HepG2 (cell line): ENCODE data around the gene STK24. TPM values are rescaled to one million over a fixed set of nuclear protein-coding genes. Genes with fewer than 3 reads are reported as not detected.
A peak's percentile ranks its signal among the peaks of the same experiment; 100 is the strongest.
"Not testable (repeated sequence)": the region's sequence is repeated elsewhere in the genome, so short reads cannot be mapped to it uniquely, and the experiment has no call there.

Source experiments
- ATAC-seq: fragments of 200-7000 bp; cut with Tn5 transposase; 3 replicates; pipeline ENCODE4 v1.9.1; 2020; ENCODE audit warnings: mild to moderate bottlenecking, moderate library complexity
- BruUV-seq: library from RNA; stranded (reverse); fragments of 400-500 nt; replicated peaks from 2 replicates; lab custom pipeline; 2021; lab: Mats Ljungman, UMichigan
- CTCF ChIA-PET: fragments of 300-600 bp; formaldehyde crosslinking; extraction: SDS; loops from one replicate; lab custom pipeline; 2021; ENCODE audit warnings: low total read pairs, inconsistent platforms, low intra/inter-chr PET ratio; lab: Yijun Ruan, JAX
- POLR2A ChIA-PET: fragments of 350-600 bp; sonication (Branson Sonifier 250); formaldehyde crosslinking; loops from one replicate; lab custom pipeline; 2020; ENCODE audit warnings: antibody characterized with exemption, inconsistent platforms; lab: Yijun Ruan, JAX
- DNase-seq: peaks from one replicate; pipeline ENCODE4 v3.0.0-alpha.2; 2015; ENCODE audit warnings: low spot score
- FAIRE-seq: peaks from 3 replicates; lab custom pipeline; 2011; peaks lifted over from hg19 to GRCh38; lab: Jason Lieb, UNC
- H2AFZ ChIP-seq: one replicate; pipeline ENCODE4 v1.6.1; 2011; ENCODE audit warnings: low read length, inconsistent platforms
- H3K27ac ChIP-seq: fragments of 300-600 bp; 3 replicates; pipeline ENCODE4 v1.8.0; 2011; ENCODE audit warnings: mixed run types, mild to moderate bottlenecking, mixed read lengths, low read length, inconsistent platforms; ENCODE audit not compliant: insufficient read depth; ENCODE audit errors: extremely low read length
- H3K27me3 ChIP-seq, 2 experiments: fragments of 200-600 bp in 1 of 2; 2 replicates in 1 of 2; 3 replicates in 1 of 2; pipeline versions ENCODE4 v1.6.0 to v1.8.0; 2011; ENCODE audit warnings: low read length in 2 of 2, mild to moderate bottlenecking in 2 of 2, moderate library complexity in 2 of 2, inconsistent platforms in 1 of 2; ENCODE audit not compliant: insufficient read depth in 2 of 2, control insufficient read depth in 1 of 2
- H3K36me3 ChIP-seq, 2 experiments: fragments of 200-600 bp in 1 of 2; replicated peaks in 1 of 2; 2 replicates in 1 of 2; 3 replicates in 1 of 2; pipeline versions ENCODE4 v1.5.1 to v1.8.0; 2011; ENCODE audit warnings: low read length in 2 of 2, inconsistent platforms in 1 of 2; ENCODE audit not compliant: insufficient read depth in 2 of 2, control insufficient read depth in 1 of 2
- H3K4me1 ChIP-seq: 2 replicates; pipeline ENCODE4 v1.5.1; 2012; ENCODE audit warnings: low read length, inconsistent platforms; ENCODE audit not compliant: insufficient read depth
- H3K4me2 ChIP-seq: 2 replicates; pipeline ENCODE4 v1.6.0; 2011; ENCODE audit warnings: low read depth, low read length, inconsistent platforms
- H3K4me3 ChIP-seq, 3 experiments: fragments of 200-600 bp in 1 of 3; sonication (generic), shearing (Covaris generic) in 1 of 3; replicated peaks in 1 of 3; 2 replicates each; pipeline ENCODE4 v1.5.1; 2011 to 2016; ENCODE audit warnings: low read length in 3 of 3, inconsistent platforms in 2 of 3, low read depth in 2 of 3, mild to moderate bottlenecking in 2 of 3, control low read depth in 1 of 3, mixed read lengths in 1 of 3; ENCODE audit not compliant: insufficient read depth in 1 of 3
- H3K79me2 ChIP-seq: one replicate; pipeline ENCODE4 v1.6.1; 2011; ENCODE audit warnings: low read length, inconsistent platforms; ENCODE audit not compliant: insufficient read depth
- H3K9ac ChIP-seq: 2 replicates; pipeline ENCODE4 v1.6.0; 2011; ENCODE audit warnings: mild to moderate bottlenecking, low read depth, low read length, inconsistent platforms; ENCODE audit not compliant: insufficient read depth
- H3K9me3 ChIP-seq: 2 replicates; pipeline ENCODE4 v1.5.1; 2012; ENCODE audit warnings: mild to moderate bottlenecking, low read length
- H4K20me1 ChIP-seq: 2 replicates; pipeline ENCODE4 v1.6.0; 2011; ENCODE audit warnings: inconsistent platforms, mild to moderate bottlenecking, low read length, moderate library complexity; ENCODE audit not compliant: insufficient read depth
- ATF4 ChIP-seq, 2 experiments: fragments of 450-650 bp in 1 of 2; sonication (generic) in 1 of 2; formaldehyde crosslinking; IDR thresholded peaks; 2 replicates each; pipeline versions ENCODE4 v1.5.0 to v1.8.0; 2020 to 2022; ENCODE audit warnings: mild to moderate bottlenecking in 1 of 2, missing genetic modification reagents in 1 of 2
- CEBPB ChIP-seq: IDR thresholded peaks from 2 replicates; pipeline ENCODE4 v1.6.1; 2011; ENCODE audit warnings: low read depth, low read length, improper control_type of control experiment, borderline replicate concordance
- FOXC1 ChIP-seq: sonication (generic); formaldehyde crosslinking; IDR thresholded peaks from 2 replicates; pipeline ENCODE4 v1.8.0; 2022; ENCODE audit warnings: mild to moderate bottlenecking, missing genetic modification reagents, borderline replicate concordance
- GABPB1 ChIP-seq: IDR thresholded peaks from 2 replicates; pipeline ENCODE4 v1.6.1; 2016; ENCODE audit warnings: mild to moderate bottlenecking, missing genetic modification reagents, moderate library complexity, missing compliant biosample characterization
- HDAC1 ChIP-seq: sonication (generic); formaldehyde crosslinking; IDR thresholded peaks from 2 replicates; pipeline ENCODE4 v1.5.1; 2020; ENCODE audit warnings: mild to moderate bottlenecking, missing genetic modification reagents
- KDM1A ChIP-seq: IDR thresholded peaks from 2 replicates; pipeline ENCODE4 v1.6.1; 2016; ENCODE audit warnings: missing compliant biosample characterization
- RAD51 ChIP-seq: fragments of 450-650 bp; IDR thresholded peaks from 2 replicates; pipeline ENCODE4 v1.6.1; 2016; ENCODE audit warnings: borderline replicate concordance
- RBAK ChIP-seq: sonication (generic); formaldehyde crosslinking; IDR thresholded peaks from 2 replicates; pipeline ENCODE4 v1.5.1; 2020; ENCODE audit warnings: mild to moderate bottlenecking, missing genetic modification reagents
- ZBTB2 ChIP-seq: sonication (generic); formaldehyde crosslinking; IDR thresholded peaks from 2 replicates; pipeline ENCODE4 v1.8.0; 2022; ENCODE audit warnings: low read depth, missing genetic modification reagents
- ZMYM2 ChIP-seq: sonication (generic); formaldehyde crosslinking; IDR thresholded peaks from 2 replicates; pipeline ENCODE4 v1.8.0; 2022; ENCODE audit warnings: mild to moderate bottlenecking, missing genetic modification reagents
- ZMYM3 ChIP-seq: sonication (generic); formaldehyde crosslinking; IDR thresholded peaks from 2 replicates; pipeline ENCODE4 v1.5.1; 2020; ENCODE audit warnings: mild to moderate bottlenecking, missing genetic modification reagents
- ZNF362 ChIP-seq: sonication (generic); formaldehyde crosslinking; IDR thresholded peaks from 2 replicates; pipeline ENCODE4 v1.4.0; 2020; ENCODE audit warnings: missing genetic modification reagents, mild to moderate bottlenecking, borderline replicate concordance
- ZNF460 ChIP-seq: sonication (generic); formaldehyde crosslinking; IDR thresholded peaks from 2 replicates; pipeline ENCODE4 v1.5.1; 2020; ENCODE audit warnings: missing genetic modification reagents, mild to moderate bottlenecking, borderline replicate concordance
- WGBS: methylation state at CpG from one replicate; pipeline ENCODE4 v1.1.6; 2017; ENCODE audit warnings: low lambda C conversion rate; 5-methylcytosine and 5-hydroxymethylcytosine counted together
- in situ Hi-C: cut with HindIII; loops from 2 replicates; pipeline ENCODE4 v1.10.0; 2017; ENCODE audit warnings: low pct_unique_long_range_greater_than_20kb; ENCODE audit not compliant: extremely low pct_ligation_motif_present
- intact Hi-C: fragments of 100-400 bp; cut with micrococcal nuclease; formaldehyde crosslinking; loops from one replicate; pipeline ENCODE4 v1.10.0; 2022; ENCODE audit not compliant: unreplicated experiment
- polyA plus RNA-seq, 8 experiments: library from polyadenylated mRNA; depleted of rRNA in 3 of 8; stranded (reverse) in 7 of 8; unstranded in 1 of 8; fragments of >200 nt; fragmentation: Illumina TruSeq in 4 of 8; extraction: Trizol in 4 of 8; gene quantifications; 2 replicates each; pipeline versions ENCODE4 v1.2.1 to v1.2.3, GENCODE V29; 2011 to 2016; ENCODE audit warnings: low read depth in 4 of 8, missing spikeins in 1 of 8, mixed read lengths in 1 of 8; ENCODE audit not compliant: insufficient read depth in 1 of 8
- total RNA-seq, 5 experiments: library from RNA; depleted of rRNA; stranded (reverse); fragments of >200 nt; fragmentation: Illumina TruSeq; extraction: Trizol; gene quantifications; 2 replicates each; pipeline ENCODE4 v1.2.3, GENCODE V29; 2016; ENCODE audit warnings: low read depth in 1 of 5
- TF ChIP-seq, protein P1 (sequence below): sonication (generic); formaldehyde crosslinking; IDR thresholded peaks from 2 replicates; pipeline ENCODE4 v1.5.0; 2020; ENCODE audit warnings: mild to moderate bottlenecking, missing genetic modification reagents

Gene STK24
- total and polyA plus RNA-seq, 2 of the 13 experiments (the other 11 are each of a cell fraction or from before 2014, with no cell fraction given) = 51.3 to 73.0 TPM

- TF ChIP-seq ZBTB2 (CRISPR knock-in tag) = no peak
- TF ChIP-seq RAD51 = no peak
- TF ChIP-seq FOXC1 (CRISPR knock-in tag) = no peak
- no peak for TF ChIP-seq RBAK
- TF ChIP-seq, all 625 proteins: peak for 0
Measured at GRCh38 chr13:98619556-98619955, 42.6 kb upstream of the STK24 start (continued).

DNA sequence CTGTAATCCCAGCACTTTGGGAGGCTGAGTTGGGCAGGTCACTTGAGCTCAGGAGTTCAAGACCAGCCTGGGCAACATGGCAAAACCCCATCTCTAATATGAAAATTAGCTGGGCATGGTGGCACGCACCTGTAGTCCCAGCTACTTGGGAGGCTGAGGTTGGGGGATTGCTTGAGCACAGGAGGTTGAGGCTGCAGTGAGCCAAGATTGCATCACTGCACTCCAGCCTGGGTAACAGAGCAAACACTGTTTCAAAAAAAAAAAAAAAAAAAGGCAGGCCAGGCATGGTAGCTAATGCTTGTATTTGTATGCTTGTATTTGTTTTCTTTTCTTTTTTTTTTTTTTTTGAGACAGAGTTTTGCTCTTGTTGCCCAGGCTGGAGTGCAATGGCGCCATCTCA is 38.7 kb upstream of the STK24 start:
- H3K9me3 ChIP-seq, H3K27ac ChIP-seq, H3K4me1 ChIP-seq, H2AFZ ChIP-seq, POLR2A ChIA-PET, in situ Hi-C loops, BruUV-seq, H3K9ac ChIP-seq, CTCF ChIA-PET, intact Hi-C loops, H4K20me1 ChIP-seq, FAIRE-seq, H3K36me3 ChIP-seq, H3K27me3 ChIP-seq, H3K79me2 ChIP-seq, H3K4me3 ChIP-seq, H3K4me2 ChIP-seq: not testable (repeated sequence)
- DNase-seq (peak; percentile 7), ATAC-seq (peak; percentile 56; the same call in 1 of the 3 replicates)
- 43% methylated on average over 2 of the region's 2 CpGs for WGBS
- TF ChIP-seq HDAC1 (CRISPR knock-in tag) = 0 out of 2 replicates have a peak, but pooled peaks have one; percentile 14
- peak; percentile 85 for TF ChIP-seq ZNF362 (CRISPR knock-in tag)
- TF ChIP-seq CEBPB = peak; percentile 69
- TF ChIP-seq GABPB1 = 0 out of 2 replicates have a peak, but pooled peaks have one; percentile 13
- TF ChIP-seq ZNF460 = peak; percentile 93
- TF ChIP-seq KDM1A (CRISPR knock-in tag) = 0 out of 2 replicates have a peak, but pooled peaks have one; percentile 18
- TF ChIP-seq, protein P1, sequence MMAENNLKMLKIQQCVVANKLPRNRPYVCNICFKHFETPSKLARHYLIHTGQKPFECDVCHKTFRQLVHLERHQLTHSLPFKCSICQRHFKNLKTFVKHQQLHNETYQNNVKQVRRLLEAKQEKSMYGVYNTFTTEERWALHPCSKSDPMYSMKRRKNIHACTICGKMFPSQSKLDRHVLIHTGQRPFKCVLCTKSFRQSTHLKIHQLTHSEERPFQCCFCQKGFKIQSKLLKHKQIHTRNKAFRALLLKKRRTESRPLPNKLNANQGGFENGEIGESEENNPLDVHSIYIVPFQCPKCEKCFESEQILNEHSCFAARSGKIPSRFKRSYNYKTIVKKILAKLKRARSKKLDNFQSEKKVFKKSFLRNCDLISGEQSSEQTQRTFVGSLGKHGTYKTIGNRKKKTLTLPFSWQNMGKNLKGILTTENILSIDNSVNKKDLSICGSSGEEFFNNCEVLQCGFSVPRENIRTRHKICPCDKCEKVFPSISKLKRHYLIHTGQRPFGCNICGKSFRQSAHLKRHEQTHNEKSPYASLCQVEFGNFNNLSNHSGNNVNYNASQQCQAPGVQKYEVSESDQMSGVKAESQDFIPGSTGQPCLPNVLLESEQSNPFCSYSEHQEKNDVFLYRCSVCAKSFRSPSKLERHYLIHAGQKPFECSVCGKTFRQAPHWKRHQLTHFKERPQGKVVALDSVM (CRISPR knock-in tag) = peak; percentile 86
- TF ChIP-seq ATF4 (CRISPR knock-in tag; IDR thresholded peaks at IDR 0.05) = peak in 1 of 2 experiments; percentile 69; a peak in 2 of 4 replicates
- TF ChIP-seq ZMYM2 (CRISPR knock-in tag) = peak; percentile 18; the same call in 1 of the 2 replicates
- TF ChIP-seq ZMYM3 = peak; percentile 69
